GM12892 (cell line): ENCODE results near the gene HSBP1L1.

Experiments
- POLR2AphosphoS5 ChIP-seq: IDR thresholded peaks from 2 replicates; pipeline ENCODE4 v1.6.1; 2011; ENCODE audit warnings: low read depth, low read length, control low read depth
- TAF1 ChIP-seq: IDR thresholded peaks from 2 replicates; pipeline ENCODE4 v1.6.1; 2011; ENCODE audit warnings: low read depth, mild to moderate bottlenecking, control low read depth, low read length, borderline replicate concordance

DNA sequence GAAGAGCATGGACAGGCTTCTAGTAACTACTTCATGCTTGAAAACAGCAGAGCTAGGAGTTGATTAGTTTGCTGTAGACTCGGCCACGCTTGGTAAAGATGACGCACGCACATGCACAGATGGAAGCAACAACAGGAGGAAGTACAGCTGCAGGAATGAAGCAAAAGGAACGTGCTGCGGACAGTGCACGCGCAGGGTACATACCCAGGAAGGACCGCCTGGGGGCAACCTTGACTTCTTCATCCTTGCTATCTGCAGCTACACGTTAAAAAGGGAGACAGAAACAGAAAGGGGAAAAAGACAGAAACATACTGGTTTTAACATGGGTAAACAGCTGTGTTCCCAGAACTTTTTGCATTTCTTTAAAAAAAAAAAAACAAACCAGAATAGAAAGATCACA lies 30.7 kb upstream of the HSBP1L1 start:
- TF ChIP-seq POLR2AphosphoS5 (no peak), TAF1 (no peak)
